GM12865 (cell line): ENCODE data around the gene DPYD.

Experiments
- DNase-seq: peaks from one replicate; pipeline ENCODE4 v3.0.0; 2010; ENCODE audit warnings: low read depth
- H3K4me3 ChIP-seq: 2 replicates; pipeline ENCODE4 v1.5.1; 2011; ENCODE audit warnings: mild to moderate bottlenecking, low read depth, low read length, control low read depth
- CTCF ChIP-seq: IDR thresholded peaks from 2 replicates; pipeline ENCODE4 v1.5.1; 2011; ENCODE audit warnings: low read length, control low read depth, low read depth, inconsistent platforms; ENCODE audit not compliant: insufficient read depth; ENCODE audit errors: missing control alignments

The DPYD gene

GRCh38 chr1:97392701-97393100 lies 528.1 kb downstream of the DPYD start:
- no peak for TF ChIP-seq CTCF
- no peak overlapping the region for H3K4me3 ChIP-seq
- DNase-seq = no peak

GRCh38 chr1:97385536-97386277 lies 535.1 kb downstream of the DPYD start:
- no peak overlapping the region for H3K4me3 ChIP-seq
- DNase-seq = no peak
- no peak for TF ChIP-seq CTCF

- DNase-seq = no peak
- no peak overlapping the region for H3K4me3 ChIP-seq
- no peak for TF ChIP-seq CTCF
These were observed 536.4 kb downstream of the DPYD start for GRCh38 chr1:97384294-97384968.

GRCh38 chr1:97383797-97384196 lies 537.0 kb downstream of the DPYD start:
- H3K4me3 ChIP-seq = no peak overlapping the region
- DNase-seq = no peak
- TF ChIP-seq CTCF = no peak

GRCh38 chr1:97382206-97382605 lies 538.6 kb downstream of the DPYD start:
- H3K4me3 ChIP-seq = no peak overlapping the region
- DNase-seq = no peak
- TF ChIP-seq CTCF = no peak

- no peak for TF ChIP-seq CTCF
- no peak for DNase-seq
- no peak overlapping the region for H3K4me3 ChIP-seq
These were observed 541.3 kb downstream of the DPYD start for GRCh38 chr1:97379387-97380075.
